GM23338 (cell line): ENCODE measurements around the gene NAALADL2.

Experiments used
- CREB1 ChIP-seq: fragments of 250-450 bp; sonication (Bioruptor Pico); IDR thresholded peaks from 2 replicates; pipeline ENCODE4 v1.5.0; 2020; ENCODE audit warnings: low read depth, mild to moderate bottlenecking, moderate library complexity
- CTCF ChIP-seq, 2 experiments: fragments of 200-600 bp in 1 of 2; sonication (generic) in 1 of 2; conservative IDR thresholded peaks; 2 replicates each; pipeline versions ENCODE4 v1.5.1 to v1.6.1; 2016 to 2017; ENCODE audit warnings: antibody characterized with exemption in 2 of 2, low read depth in 2 of 2, mild to moderate bottlenecking in 2 of 2, moderate library complexity in 1 of 2
- ETS1 ChIP-seq: IDR thresholded peaks from 2 replicates; pipeline ENCODE4 v1.6.1; 2016; ENCODE audit warnings: antibody characterized with exemption
- EZH2 ChIP-seq: fragments of 200-600 bp; sonication (generic); IDR thresholded peaks from one replicate; pipeline ENCODE4 v1.8.0; 2017; ENCODE audit warnings: antibody characterized with exemption, mild to moderate bottlenecking, low read depth; ENCODE audit not compliant: unreplicated experiment
- EZH2phosphoT487 ChIP-seq: fragments of 200-600 bp; sonication (generic); IDR thresholded peaks from one replicate; pipeline ENCODE4 v1.8.1; 2018; ENCODE audit warnings: antibody characterized with exemption; ENCODE audit not compliant: unreplicated experiment
- JUNB ChIP-seq: IDR thresholded peaks from one replicate; pipeline ENCODE4 v1.6.1; 2016; ENCODE audit warnings: antibody characterized with exemption; ENCODE audit not compliant: unreplicated experiment
- NANOG ChIP-seq: IDR thresholded peaks from 2 replicates; pipeline ENCODE4 v1.6.1; 2016; ENCODE audit warnings: antibody characterized with exemption, borderline replicate concordance
- POLR2AphosphoS5 ChIP-seq: IDR thresholded peaks from 2 replicates; pipeline ENCODE4 v1.6.1; 2016; ENCODE audit warnings: antibody characterized with exemption, low read depth
- REST ChIP-seq: IDR thresholded peaks from one replicate; pipeline ENCODE4 v1.6.1; 2018; ENCODE audit warnings: antibody characterized with exemption; ENCODE audit not compliant: unreplicated experiment
- ZNF114 ChIP-seq: fragments of 250-450 bp; sonication (Bioruptor Pico); IDR thresholded peaks from 2 replicates; pipeline ENCODE4 v1.5.0; 2020; ENCODE audit warnings: mild to moderate bottlenecking, moderate library complexity
- ZNF331 ChIP-seq: fragments of 250-450 bp; sonication (Bioruptor Pico); IDR thresholded peaks from 2 replicates; pipeline ENCODE4 v1.5.0; 2020; ENCODE audit warnings: low read depth, mild to moderate bottlenecking, moderate library complexity
- ZNF462 ChIP-seq: fragments of 250-450 bp; sonication (Bioruptor Pico); IDR thresholded peaks from 2 replicates; pipeline ENCODE4 v1.5.0; 2020; ENCODE audit warnings: mild to moderate bottlenecking, moderate library complexity

- TF ChIP-seq CTCF (conservative IDR thresholded peaks at IDR 0.05; ENCODE audit: low read depth in 2 of 2): no peak
- no peak for TF ChIP-seq REST
- TF ChIP-seq POLR2AphosphoS5: no peak
- TF ChIP-seq CREB1: no peak
- TF ChIP-seq NANOG: no peak
- TF ChIP-seq EZH2: no peak
- no peak for TF ChIP-seq EZH2phosphoT487
- TF ChIP-seq ZNF462 (CRISPR knock-in tag): no peak
- no peak for TF ChIP-seq JUNB
- TF ChIP-seq ZNF114: no peak
- no peak for TF ChIP-seq ETS1
- no peak for TF ChIP-seq ZNF331 (CRISPR knock-in tag)
Observed at GRCh38 chr3:174936590-174936989, 77.5 kb downstream of the NAALADL2 start.
